SH-SY5Y (cell line): ENCODE measurements around the gene TIGD7.

Experiments
- GATA2 ChIP-seq: IDR thresholded peaks from 2 replicates; pipeline ENCODE4 v1.6.1; 2011; ENCODE audit warnings: mild to moderate bottlenecking, low read depth, low read length
- GATA3 ChIP-seq: IDR thresholded peaks from 2 replicates; pipeline ENCODE4 v1.6.1; 2011; ENCODE audit warnings: low read depth, mild to moderate bottlenecking, low read length, moderate library complexity

GRCh38 chr16:3328104-3328503, 22.9 kb upstream of the TIGD7 start:
- TF ChIP-seq GATA2 (no peak), GATA3 (no peak)
